PC-9 (cell line): Measurements from ENCODE around the gene BRD3OS.

Source experiments
- EZH2 ChIP-seq: fragments of 200-600 bp; sonication (generic); IDR thresholded peaks from 2 replicates; pipeline ENCODE4 v1.8.0; 2017; ENCODE audit warnings: antibody characterized with exemption, low read depth
- TF ChIP-seq, protein P1 (sequence below): fragments of 200-600 bp; sonication (generic); conservative IDR thresholded peaks from 2 replicates; pipeline ENCODE4 v1.6.1; 2017; ENCODE audit warnings: mixed run types, antibody characterized with exemption, mild to moderate bottlenecking, moderate library complexity

DNA sequence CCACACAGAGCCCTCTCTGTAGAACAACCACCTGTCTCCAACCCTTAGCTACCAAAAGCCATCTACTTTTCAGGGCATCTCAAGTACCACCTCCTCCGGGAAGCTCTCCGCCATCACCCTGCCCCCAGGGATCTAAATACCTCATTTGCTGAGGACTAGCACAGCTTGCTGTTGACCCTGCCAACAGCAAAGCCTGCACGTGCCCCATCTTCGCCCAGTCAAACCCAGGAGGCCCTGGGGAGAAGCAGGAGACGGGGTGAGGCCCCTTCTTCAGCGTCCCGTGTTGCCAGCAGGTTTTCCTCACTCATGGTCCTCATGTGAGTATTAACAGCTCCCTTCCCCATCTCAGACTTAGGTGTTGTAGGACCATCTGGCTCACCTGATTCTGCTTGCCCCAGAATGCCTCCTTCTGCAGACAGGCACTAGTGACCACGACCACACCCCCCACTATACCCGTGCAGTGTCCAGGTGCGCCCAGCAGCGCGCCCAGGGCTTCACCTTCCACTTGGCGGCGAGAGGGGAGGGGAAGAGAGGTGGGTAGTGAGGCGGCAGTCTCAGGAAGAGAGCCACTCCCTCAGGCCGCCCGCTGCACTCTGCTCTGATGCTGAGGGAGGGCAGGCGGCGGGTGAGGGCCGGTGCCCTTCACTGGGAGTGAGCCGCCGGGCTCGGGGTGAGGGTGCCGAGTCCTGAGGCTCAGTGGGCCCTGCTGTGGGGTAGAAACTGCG is 44.3 kb upstream of the BRD3OS start:
- TF ChIP-seq, protein P1, sequence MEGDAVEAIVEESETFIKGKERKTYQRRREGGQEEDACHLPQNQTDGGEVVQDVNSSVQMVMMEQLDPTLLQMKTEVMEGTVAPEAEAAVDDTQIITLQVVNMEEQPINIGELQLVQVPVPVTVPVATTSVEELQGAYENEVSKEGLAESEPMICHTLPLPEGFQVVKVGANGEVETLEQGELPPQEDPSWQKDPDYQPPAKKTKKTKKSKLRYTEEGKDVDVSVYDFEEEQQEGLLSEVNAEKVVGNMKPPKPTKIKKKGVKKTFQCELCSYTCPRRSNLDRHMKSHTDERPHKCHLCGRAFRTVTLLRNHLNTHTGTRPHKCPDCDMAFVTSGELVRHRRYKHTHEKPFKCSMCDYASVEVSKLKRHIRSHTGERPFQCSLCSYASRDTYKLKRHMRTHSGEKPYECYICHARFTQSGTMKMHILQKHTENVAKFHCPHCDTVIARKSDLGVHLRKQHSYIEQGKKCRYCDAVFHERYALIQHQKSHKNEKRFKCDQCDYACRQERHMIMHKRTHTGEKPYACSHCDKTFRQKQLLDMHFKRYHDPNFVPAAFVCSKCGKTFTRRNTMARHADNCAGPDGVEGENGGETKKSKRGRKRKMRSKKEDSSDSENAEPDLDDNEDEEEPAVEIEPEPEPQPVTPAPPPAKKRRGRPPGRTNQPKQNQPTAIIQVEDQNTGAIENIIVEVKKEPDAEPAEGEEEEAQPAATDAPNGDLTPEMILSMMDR: no peak
- no peak for TF ChIP-seq EZH2
